ENCODE data around the gene PSMA8. TPM values are rescaled to one million over a fixed set of nuclear protein-coding genes. Genes with fewer than 3 reads are reported as not detected.
A peak's percentile ranks its signal among the peaks of the same experiment; 100 is the strongest.

The PSMA8 gene
- total RNA-seq, 6 experiments from 2014 or later: not detected

DNA sequence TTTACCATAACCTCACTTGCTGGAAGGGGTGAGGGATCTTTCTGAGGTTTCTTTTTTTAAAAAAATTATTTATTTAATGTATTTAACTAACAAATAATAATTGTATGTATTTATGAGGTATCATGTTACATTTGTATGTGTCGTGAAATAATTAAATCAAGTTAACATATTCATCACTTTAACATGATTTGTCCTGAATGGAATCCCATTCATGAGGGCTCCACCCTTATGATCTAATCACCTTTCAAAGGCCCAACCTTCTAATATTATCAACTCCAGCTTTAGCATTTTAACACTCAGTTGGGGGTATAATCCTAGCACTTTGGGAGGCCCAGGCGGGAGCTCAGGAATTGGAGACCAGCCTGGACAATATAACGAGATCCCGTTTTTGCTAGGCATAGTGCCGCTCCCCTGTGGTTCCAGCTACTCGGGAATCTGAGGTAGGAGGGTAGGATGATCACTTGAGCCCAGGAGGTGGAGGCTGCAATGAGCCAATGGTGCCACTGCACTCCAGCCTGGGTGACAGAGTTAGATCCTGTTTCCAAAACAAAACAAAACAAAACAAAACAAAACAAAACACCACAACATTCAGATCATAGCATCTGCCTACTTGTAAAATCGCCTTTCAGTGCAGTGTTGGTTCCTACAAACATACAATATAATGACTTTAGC is 91.5 kb downstream of the PSMA8 start:
- no peaks in the 10 kb centered on the region for H3K27me3 ChIP-seq
- intact Hi-C loops (cut with DNase I): no loop called here
- ATAC-seq: no peak
- TF ChIP-seq POLR2A (IDR thresholded peaks at IDR 0.05): no peak
- TF ChIP-seq, protein P1, sequence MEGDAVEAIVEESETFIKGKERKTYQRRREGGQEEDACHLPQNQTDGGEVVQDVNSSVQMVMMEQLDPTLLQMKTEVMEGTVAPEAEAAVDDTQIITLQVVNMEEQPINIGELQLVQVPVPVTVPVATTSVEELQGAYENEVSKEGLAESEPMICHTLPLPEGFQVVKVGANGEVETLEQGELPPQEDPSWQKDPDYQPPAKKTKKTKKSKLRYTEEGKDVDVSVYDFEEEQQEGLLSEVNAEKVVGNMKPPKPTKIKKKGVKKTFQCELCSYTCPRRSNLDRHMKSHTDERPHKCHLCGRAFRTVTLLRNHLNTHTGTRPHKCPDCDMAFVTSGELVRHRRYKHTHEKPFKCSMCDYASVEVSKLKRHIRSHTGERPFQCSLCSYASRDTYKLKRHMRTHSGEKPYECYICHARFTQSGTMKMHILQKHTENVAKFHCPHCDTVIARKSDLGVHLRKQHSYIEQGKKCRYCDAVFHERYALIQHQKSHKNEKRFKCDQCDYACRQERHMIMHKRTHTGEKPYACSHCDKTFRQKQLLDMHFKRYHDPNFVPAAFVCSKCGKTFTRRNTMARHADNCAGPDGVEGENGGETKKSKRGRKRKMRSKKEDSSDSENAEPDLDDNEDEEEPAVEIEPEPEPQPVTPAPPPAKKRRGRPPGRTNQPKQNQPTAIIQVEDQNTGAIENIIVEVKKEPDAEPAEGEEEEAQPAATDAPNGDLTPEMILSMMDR (IDR thresholded peaks at IDR 0.05): no peak
- no peaks in the 10 kb centered on the region for H3K9me3 ChIP-seq
- no peaks in the 10 kb centered on the region for H3K36me3 ChIP-seq
- DNase-seq: no peak
- no peak overlapping the region for H3K4me3 ChIP-seq
- peaks cover 0 to 8% (median 0%) of the 10 kb centered on the region in 4 donors for H3K4me1 ChIP-seq
- H3K27ac ChIP-seq: no peak overlapping the region
- WGBS (ENCODE audit: insufficient coverage, low coverage, low lambda C conversion rate, missing lambda C conversion rate): 75% methylated on average over 7 of the region's 7 CpGs

DNA sequence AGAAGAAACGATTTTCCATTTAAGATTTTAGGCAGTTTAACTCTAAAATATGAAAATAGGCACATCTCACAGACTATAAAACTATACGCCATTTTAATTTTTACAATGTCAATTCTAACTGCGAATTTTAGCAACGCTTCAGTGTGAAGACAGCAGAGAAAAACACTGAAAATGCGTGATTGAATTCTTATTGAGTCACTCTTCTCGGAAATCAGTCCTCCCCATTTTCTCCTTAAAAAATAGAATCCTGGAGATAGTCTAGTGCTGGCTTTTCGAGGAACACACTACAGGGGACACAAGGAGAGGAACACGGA is 92.2 kb downstream of the PSMA8 start:
- whole genome bisulfite sequencing (ENCODE audit: insufficient coverage, low coverage, low lambda C conversion rate, missing lambda C conversion rate): 22% methylated on average over 8 of the region's 8 CpGs
- no peak for DNase-seq
- Histone ChIP-seq H3K27me3 (no peaks in the 10 kb centered on the region), H3K36me3 (no peaks in the 10 kb centered on the region), H3K4me1 (peaks cover 0 to 8% (median 0%) of the 10 kb centered on the region in 4 donors), H3K27ac (no peak overlapping the region), H3K4me3 (peak overlapping the region; percentile 52 to 71 (median 66)), H3K9me3 (no peaks in the 10 kb centered on the region)
- TF ChIP-seq POLR2A (IDR thresholded peaks at IDR 0.05): no peak
- TF ChIP-seq, protein P1 (IDR thresholded peaks at IDR 0.05): no peak
- intact Hi-C loops (cut with DNase I): no loop called here
- no peak for ATAC-seq

DNA sequence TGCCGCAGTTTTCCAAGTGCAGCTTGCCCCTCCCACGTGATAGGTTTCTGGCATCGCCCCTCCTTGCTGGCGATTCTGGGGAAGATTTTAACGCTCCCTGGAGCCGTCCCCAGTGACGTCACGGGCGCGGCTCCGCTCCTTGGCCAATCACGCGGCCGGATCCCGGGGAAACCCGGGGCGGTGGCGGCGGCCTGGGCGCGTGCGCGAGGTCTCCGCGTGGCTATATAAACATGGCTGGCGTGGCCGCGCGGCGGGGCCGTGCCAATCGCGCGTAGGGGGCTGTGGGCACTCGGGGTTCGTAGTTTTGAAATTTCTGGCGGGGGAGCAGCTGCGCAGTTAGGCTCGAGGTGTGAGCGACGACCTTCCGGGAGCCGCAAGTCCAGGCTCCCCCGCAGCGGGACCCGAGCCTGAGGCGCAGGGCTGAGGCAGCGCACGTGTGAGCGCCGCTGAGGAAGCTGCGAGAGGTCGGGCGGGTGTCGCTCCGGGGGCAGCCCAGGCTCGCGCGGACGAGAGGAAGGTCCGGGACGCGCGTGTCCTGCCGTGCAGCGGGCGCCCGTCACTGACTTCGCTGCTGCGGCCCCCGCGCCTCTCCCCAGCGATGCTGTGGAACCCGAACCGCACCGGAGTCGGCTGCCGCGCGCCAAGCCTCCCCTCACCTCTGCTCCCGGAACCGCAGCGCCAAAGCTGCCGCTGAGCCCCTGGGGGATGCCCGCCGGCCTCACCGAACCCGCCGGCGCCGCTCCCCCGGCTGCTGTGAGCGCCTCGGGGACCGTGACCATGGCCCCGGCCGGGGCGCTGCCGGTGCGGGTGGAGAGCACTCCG is 92.8 kb downstream of the PSMA8 start, which contains the start of gene TAF4B:
Gene TAF4B, plus strand, starts transcription at position 217 of the 822 bp plus-strand sequence. Its CDS starts 489 bp downstream, at position 706.
- no peaks in the 10 kb centered on the region for H3K27me3 ChIP-seq
- H3K36me3 ChIP-seq: no peaks in the 10 kb centered on the region
- intact Hi-C loops (cut with DNase I): no loop called here
- no peak for TF ChIP-seq POLR2A (IDR thresholded peaks at IDR 0.05)
- TF ChIP-seq, protein P1 (IDR thresholded peaks at IDR 0.05): no peak
- peak within 1 kb of the TSS; percentile 52 to 71 (median 66) for H3K4me3 ChIP-seq
- ATAC-seq (peak; percentile 91 to 98 (median 95)), DNase-seq (peak; percentile 79 to 88 (median 85))
- peak within 1 kb of the TSS in 2 of 3 donors; percentile 33 to 44 for H3K27ac ChIP-seq
- H3K9me3 ChIP-seq: no peaks in the 10 kb centered on the region
- 3% methylated on average over 7 of the region's 101 CpGs for WGBS (ENCODE audit: insufficient coverage, low coverage, low lambda C conversion rate, missing lambda C conversion rate)
- H3K4me1 ChIP-seq: peaks cover 0 to 8% (median 0%) of the 10 kb centered on the region in 4 donors

DNA sequence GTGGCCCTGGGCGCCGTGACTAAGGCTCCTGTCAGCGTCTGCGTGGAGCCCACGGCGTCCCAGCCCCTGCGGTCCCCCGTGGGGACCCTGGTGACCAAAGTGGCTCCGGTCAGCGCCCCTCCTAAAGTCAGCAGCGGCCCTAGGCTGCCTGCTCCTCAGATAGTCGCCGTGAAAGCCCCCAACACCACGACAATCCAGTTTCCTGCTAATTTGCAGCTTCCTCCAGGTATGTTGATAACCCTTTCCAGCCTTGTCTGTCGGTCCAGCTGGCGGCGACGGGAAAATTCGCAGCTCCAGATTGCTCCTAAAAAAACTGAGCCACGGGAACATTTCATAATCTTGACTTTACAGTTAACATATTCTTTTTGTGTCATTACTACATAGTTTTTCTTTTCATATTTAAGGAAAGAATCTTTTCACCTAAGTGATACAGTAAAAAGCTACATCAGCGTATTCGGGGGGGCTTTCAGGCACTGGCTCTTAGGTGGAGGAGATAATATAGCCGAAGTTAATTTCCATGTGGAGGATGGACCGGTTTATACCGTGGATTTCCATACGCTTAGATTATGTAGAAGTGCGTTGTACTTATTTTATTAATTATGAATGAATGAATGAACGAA is 93.5 kb downstream of the PSMA8 start:
- DNase-seq (no peak), ATAC-seq (no peak)
- no peaks in the 10 kb centered on the region for H3K27me3 ChIP-seq
- H3K9me3 ChIP-seq: no peaks in the 10 kb centered on the region
- H3K4me3 ChIP-seq: peak overlapping the region; percentile 52 to 71 (median 66)
- TF ChIP-seq, protein P1 (IDR thresholded peaks at IDR 0.05): no peak
- TF ChIP-seq POLR2A (IDR thresholded peaks at IDR 0.05): no peak
- WGBS (ENCODE audit: insufficient coverage, low coverage, low lambda C conversion rate, missing lambda C conversion rate): 23% methylated on average over 15 of the region's 28 CpGs
- H3K27ac ChIP-seq: no peak overlapping the region
- no peaks in the 10 kb centered on the region for H3K36me3 ChIP-seq
- intact Hi-C loops (cut with DNase I): no loop called here
- peaks cover 0 to 8% (median 0%) of the 10 kb centered on the region in 4 donors for H3K4me1 ChIP-seq

Data from right lobe of liver (tissue), 6 donors.